IMR-90 (cell line): ENCODE data around the gene KCNJ6.

Source experiments
- CTCF ChIP-seq: conservative IDR thresholded peaks from 2 replicates; pipeline ENCODE4 v1.5.1; 2012; ENCODE audit warnings: mild to moderate bottlenecking, low read depth, low read length, improper control_type of control experiment
- MXI1 ChIP-seq: IDR thresholded peaks from 2 replicates; pipeline ENCODE4 v1.6.1; 2012; ENCODE audit warnings: low read depth, mild to moderate bottlenecking, low read length, moderate library complexity, borderline replicate concordance
- POLR2A ChIP-seq: IDR thresholded peaks from 2 replicates; pipeline ENCODE4 v1.6.1; 2012; ENCODE audit warnings: mild to moderate bottlenecking, low read depth, low read length
- RAD21 ChIP-seq: IDR thresholded peaks from 2 replicates; pipeline ENCODE4 v1.6.1; 2012; ENCODE audit warnings: low read length, improper control_type of control experiment
- SMC3 ChIP-seq: fragments of 150-350 bp; IDR thresholded peaks from 2 replicates; pipeline ENCODE4 v1.6.1; 2016; ENCODE audit warnings: low read depth, mild to moderate bottlenecking, antibody characterized with exemption, low read length, moderate library complexity

GRCh38 chr21:37780991-37781983 is 135.0 kb downstream of the KCNJ6 start:
- TF ChIP-seq CTCF (no peak), POLR2A (no peak), RAD21 (no peak), SMC3 (no peak), MXI1 (no peak)
